ENCODE data around the gene SCFD2. TPM values are rescaled to one million over a fixed set of nuclear protein-coding genes. Genes with fewer than 3 reads are reported as not detected.

SCFD2 gene
- total and polyA plus RNA-seq, 4 donors: 5.2 to 28.7 (median 16.4) TPM

GRCh38 chr4:52996261-52997131, 369.4 kb downstream of the SCFD2 start:
- Histone ChIP-seq H3K9ac (ENCODE audit: insufficient read depth in 1 of 2, low read length in 2 of 2) (no peak overlapping the region), H3K27me3 (ENCODE audit: control insufficient read depth in 3 of 3, insufficient read depth in 3 of 3, low read length in 2 of 3) (no peaks in the 10 kb centered on the region), H3K4me3 (no peak overlapping the region), H3K27ac (ENCODE audit: low read depth in 1 of 2, low read length in 1 of 2) (peak overlapping the region; percentile 22 to 53), H3K9me3 (ENCODE audit: control insufficient read depth in 4 of 4, insufficient read depth in 3 of 4, low read length in 3 of 4) (peaks cover 0 to 2% (median 0%) of the 10 kb centered on the region in 4 donors), H3K36me3 (ENCODE audit: control insufficient read depth in 4 of 4, insufficient read depth in 4 of 4, low read length in 4 of 4) (no peaks in the 10 kb centered on the region), H3K4me1 (ENCODE audit: control insufficient read depth in 5 of 5, insufficient read depth in 5 of 5, low read length in 5 of 5) (peaks cover 4 to 37% (median 21%) of the 10 kb centered on the region in 5 donors)
- WGBS, 2 donors: 49 to 57% methylated on average over 7 of the region's 7 CpGs
- peak; percentile 78 to 90 (median 90) for DNase-seq
- TF ChIP-seq CTCF (IDR thresholded peaks at IDR 0.05; ENCODE audit: control extremely low read depth, extremely low read depth): no peak
- ATAC-seq (ENCODE audit: insufficient read depth, low FRiP score): peak; percentile 36

DNA sequence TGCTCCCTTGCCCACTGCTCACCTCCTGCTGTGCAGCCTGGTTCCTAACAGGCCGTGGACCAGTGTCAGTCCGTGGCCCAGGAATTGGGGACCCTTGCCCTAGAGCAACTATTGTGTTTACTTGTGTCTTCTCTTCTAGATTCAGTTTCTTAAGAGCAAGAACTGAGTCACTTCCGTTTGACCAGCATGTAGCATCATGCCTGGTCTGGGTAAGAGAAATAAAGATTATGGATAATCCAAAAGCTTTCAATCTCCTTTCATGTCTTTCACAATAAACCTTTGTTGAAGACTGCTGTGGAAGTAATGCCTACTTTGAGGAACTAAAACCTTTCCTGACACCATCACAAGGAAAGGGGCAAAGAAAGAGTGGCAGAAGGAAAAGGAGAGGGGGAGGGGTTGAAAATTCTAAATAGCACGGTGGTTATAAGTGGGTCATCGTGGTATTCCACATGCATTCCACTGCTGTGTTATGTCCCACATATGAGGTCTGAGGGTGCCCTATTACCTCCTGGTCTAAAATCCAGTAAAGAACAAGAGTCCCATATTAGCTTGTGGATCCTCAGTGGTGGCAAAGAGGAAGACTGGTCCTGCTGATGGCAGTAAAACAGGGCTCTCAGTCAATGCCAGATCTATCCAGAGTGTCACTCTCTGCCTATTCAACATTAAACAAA, 370.4 kb downstream of the SCFD2 start:
- H3K9ac ChIP-seq (ENCODE audit: insufficient read depth in 1 of 2, low read length in 2 of 2): no peak overlapping the region
- no peak for ATAC-seq (ENCODE audit: insufficient read depth, low FRiP score)
- 81 to 86% methylated on average over 5 of the region's 5 CpGs for WGBS, 2 donors
- peak overlapping the region in 1 of 2 donors; percentile 32 for H3K27ac ChIP-seq (ENCODE audit: low read depth in 1 of 2, low read length in 1 of 2)
- H3K9me3 ChIP-seq (ENCODE audit: control insufficient read depth in 4 of 4, insufficient read depth in 3 of 4, low read length in 3 of 4): peaks cover 0 to under 1% (median 0%) of the 10 kb centered on the region in 4 donors
- peaks cover 3 to 36% (median 21%) of the 10 kb centered on the region in 5 donors for H3K4me1 ChIP-seq (ENCODE audit: control insufficient read depth in 5 of 5, insufficient read depth in 5 of 5, low read length in 5 of 5)
- H3K27me3 ChIP-seq (ENCODE audit: control insufficient read depth in 3 of 3, insufficient read depth in 3 of 3, low read length in 2 of 3): no peaks in the 10 kb centered on the region
- no peak for TF ChIP-seq CTCF (IDR thresholded peaks at IDR 0.05; ENCODE audit: control extremely low read depth, extremely low read depth)
- DNase-seq: no peak
- no peak overlapping the region for H3K4me3 ChIP-seq
- H3K36me3 ChIP-seq (ENCODE audit: control insufficient read depth in 4 of 4, insufficient read depth in 4 of 4, low read length in 4 of 4): no peaks in the 10 kb centered on the region

- H3K9me3 ChIP-seq (ENCODE audit: control insufficient read depth in 4 of 4, insufficient read depth in 3 of 4, low read length in 3 of 4): no peaks in the 10 kb centered on the region
These were observed 371.3 kb downstream of the SCFD2 start for GRCh38 chr4:52994567-52994966.

More at GRCh38 chr4:52994567-52994966, 371.3 kb downstream of the SCFD2 start:
- WGBS, 2 donors: 96 to 98% methylated on average over 4 of the region's 4 CpGs
- TF ChIP-seq CTCF (IDR thresholded peaks at IDR 0.05; ENCODE audit: control extremely low read depth, extremely low read depth): no peak
- Histone ChIP-seq H3K4me3 (no peak overlapping the region), H3K27ac (ENCODE audit: low read depth in 1 of 2, low read length in 1 of 2) (no peak overlapping the region), H3K9ac (ENCODE audit: insufficient read depth in 1 of 2, low read length in 2 of 2) (no peak overlapping the region), H3K36me3 (ENCODE audit: control insufficient read depth in 4 of 4, insufficient read depth in 4 of 4, low read length in 4 of 4) (no peaks in the 10 kb centered on the region), H3K27me3 (ENCODE audit: control insufficient read depth in 3 of 3, insufficient read depth in 3 of 3, low read length in 2 of 3) (no peaks in the 10 kb centered on the region), H3K4me1 (ENCODE audit: control insufficient read depth in 5 of 5, insufficient read depth in 5 of 5, low read length in 5 of 5) (peaks cover 2 to 39% (median 26%) of the 10 kb centered on the region in 5 donors)
- no peak for ATAC-seq (ENCODE audit: insufficient read depth, low FRiP score)
- DNase-seq: no peak

Measured in lung (tissue), 12 donors.